ENCODE results near the gene USP34. TPM values are rescaled to one million over a fixed set of nuclear protein-coding genes. Genes with fewer than 3 reads are reported as not detected.

USP34 gene
- total and polyA plus RNA-seq, 2 experiments from 2014 or later = 81.8 to 157 TPM

GRCh38 chr2:61411109-61411508 is 59.8 kb downstream of the USP34 start:
- Histone ChIP-seq H2AFZ (no peak overlapping the region), H3K9me2 (ENCODE audit: insufficient read depth) (no peaks in the 10 kb centered on the region), H3K27me3 (ENCODE audit: insufficient read depth) (no peaks in the 10 kb centered on the region), H4K20me1 (replicated peaks; ENCODE audit: insufficient read depth) (peaks cover 27% of the 10 kb centered on the region), H3K4me2 (no peak overlapping the region), H3K36me3 (ENCODE audit: insufficient read depth) (no peaks in the 10 kb centered on the region), H3F3A (replicated peaks; ENCODE audit: low read depth) (no peaks in the 10 kb centered on the region), H3K27ac (ENCODE audit: low read depth) (no peak overlapping the region), H3K4me3 (no peak overlapping the region), H3K4me1 (ENCODE audit: insufficient read depth) (no peaks in the 10 kb centered on the region), H3K79me2 (replicated peaks; ENCODE audit: insufficient read depth) (peaks cover 89% of the 10 kb centered on the region)
- peaks cover 6% of the 10 kb centered on the region; the same call in 2 of the 3 replicates for H3K4me1 Mint-ChIP-seq
- DNase-seq (ENCODE audit: low spot score) (no peak), ATAC-seq (no peak; the same call in 2 of the 3 replicates)
- peaks cover 10% of the 10 kb centered on the region for H3K36me3 Mint-ChIP-seq (ENCODE audit: low read depth)
- no peak overlapping the region for H3K4me3 Mint-ChIP-seq
- no peaks in the 10 kb centered on the region for H3K9me3 Mint-ChIP-seq
- TF ChIP-seq JUNB (IDR thresholded peaks at IDR 0.05; ENCODE audit: unreplicated experiment) = no peak
- no peak overlapping the region; the same call in 1 of the 2 replicates for H3K27ac Mint-ChIP-seq
- H3K27me3 Mint-ChIP-seq (ENCODE audit: insufficient read depth, low read depth, poor library complexity) = peaks cover 3% of the 10 kb centered on the region

- H3K4me3 Mint-ChIP-seq = no peak overlapping the region
- H3K27ac ChIP-seq (ENCODE audit: low read depth) = no peak overlapping the region
- no peak overlapping the region for H3K27ac Mint-ChIP-seq
- H3K4me1 ChIP-seq (ENCODE audit: insufficient read depth) = no peaks in the 10 kb centered on the region
- H3K9me2 ChIP-seq (ENCODE audit: insufficient read depth) = no peaks in the 10 kb centered on the region
- no peaks in the 10 kb centered on the region for H3K36me3 ChIP-seq (ENCODE audit: insufficient read depth)
- ATAC-seq (no peak), DNase-seq (ENCODE audit: low spot score) (no peak)
- TF ChIP-seq REST (IDR thresholded peaks at IDR 0.05; ENCODE audit: unreplicated experiment) = no peak
- TF ChIP-seq STAT1 (IDR thresholded peaks at IDR 0.05; ENCODE audit: unreplicated experiment) = no peak
- no peak for TF ChIP-seq EZH2 (IDR thresholded peaks at IDR 0.05; ENCODE audit: low read depth, unreplicated experiment)
- TF ChIP-seq ZNF462 (CRISPR knock-in tag; IDR thresholded peaks at IDR 0.05) = no peak
- TF ChIP-seq POLR2AphosphoS5 (IDR thresholded peaks at IDR 0.05; ENCODE audit: low read depth) = no peak
- TF ChIP-seq NANOG (IDR thresholded peaks at IDR 0.05; ENCODE audit: borderline replicate concordance) = no peak
- TF ChIP-seq JUNB (IDR thresholded peaks at IDR 0.05; ENCODE audit: unreplicated experiment) = no peak
- peaks cover 19% of the 10 kb centered on the region for H3K36me3 Mint-ChIP-seq (ENCODE audit: low read depth)
- peaks cover 6% of the 10 kb centered on the region; the same call in 2 of the 3 replicates for H3K4me1 Mint-ChIP-seq
- no peaks in the 10 kb centered on the region for H3K9me3 Mint-ChIP-seq
- no peak overlapping the region for H3K4me3 ChIP-seq
- no peak overlapping the region for H2AFZ ChIP-seq
- H3K27me3 Mint-ChIP-seq (ENCODE audit: insufficient read depth, low read depth, poor library complexity) = peaks cover 3% of the 10 kb centered on the region
- peaks cover 27% of the 10 kb centered on the region for H4K20me1 ChIP-seq (replicated peaks; ENCODE audit: insufficient read depth)
- H3K79me2 ChIP-seq (replicated peaks; ENCODE audit: insufficient read depth) = peaks cover 80% of the 10 kb centered on the region
- H3F3A ChIP-seq (replicated peaks; ENCODE audit: low read depth) = no peaks in the 10 kb centered on the region
- H3K4me2 ChIP-seq = no peak overlapping the region
- H3K27me3 ChIP-seq (ENCODE audit: insufficient read depth) = no peaks in the 10 kb centered on the region
Observed at GRCh38 chr2:61410185-61410584, 60.7 kb downstream of the USP34 start.
